ENCODE data around the gene ZC3H15.
"Not testable (repeated sequence)": the region's sequence is repeated elsewhere in the genome, so short reads cannot be mapped to it uniquely, and the experiment has no call there.

ZC3H15 gene

DNA sequence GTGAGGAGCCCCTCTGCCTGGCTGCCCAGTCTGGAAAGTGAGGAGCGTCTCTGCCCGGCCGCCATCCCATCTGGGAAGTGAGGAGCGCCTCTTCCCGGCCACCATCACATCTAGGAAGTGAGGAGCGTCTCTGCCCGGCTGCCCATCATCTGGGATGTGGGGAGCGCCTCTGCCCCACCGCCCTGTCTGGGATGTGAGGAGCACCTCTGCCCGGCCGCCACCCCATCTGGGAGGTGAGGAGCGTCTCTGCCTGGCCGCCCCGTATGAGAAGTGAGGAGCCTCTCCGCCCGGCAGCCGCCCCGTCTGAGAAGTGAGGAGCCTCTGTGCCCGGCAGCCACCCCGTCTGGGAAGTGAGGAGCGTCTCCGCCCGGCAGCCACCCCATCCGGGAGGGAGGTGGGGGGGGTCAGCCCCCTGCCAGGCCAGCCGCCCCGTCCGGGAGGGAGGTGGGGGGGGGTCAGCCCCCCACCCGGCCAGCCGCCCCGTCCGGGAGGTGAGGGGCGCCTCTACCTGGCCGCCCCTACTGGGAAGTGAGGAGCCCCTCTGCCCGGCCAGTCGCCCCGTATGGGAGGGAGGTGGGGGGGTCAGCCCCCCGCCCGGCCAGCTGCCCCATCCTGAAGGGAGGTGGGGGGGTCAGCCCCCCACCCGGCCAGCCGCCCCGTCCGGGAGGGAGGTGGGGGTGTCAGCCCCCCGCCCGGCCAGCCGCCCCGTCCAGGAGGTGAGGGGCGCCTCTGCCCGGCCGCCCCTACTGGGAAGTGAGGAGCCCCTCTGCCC lies 13.2 kb upstream of the ZC3H15 start:
- not testable (repeated sequence) for H3K4me1 Mint-ChIP-seq; ATAC-seq (ENCODE audit: low read depth); H3K9me3 Mint-ChIP-seq; H3K4me3 Mint-ChIP-seq; H3K27ac Mint-ChIP-seq; DNase-seq (ENCODE audit: low spot score in 2 of 2); H3K27me3 Mint-ChIP-seq
- H3K36me3 Mint-ChIP-seq = peaks cover 12% of the 10 kb centered on the region

DNA sequence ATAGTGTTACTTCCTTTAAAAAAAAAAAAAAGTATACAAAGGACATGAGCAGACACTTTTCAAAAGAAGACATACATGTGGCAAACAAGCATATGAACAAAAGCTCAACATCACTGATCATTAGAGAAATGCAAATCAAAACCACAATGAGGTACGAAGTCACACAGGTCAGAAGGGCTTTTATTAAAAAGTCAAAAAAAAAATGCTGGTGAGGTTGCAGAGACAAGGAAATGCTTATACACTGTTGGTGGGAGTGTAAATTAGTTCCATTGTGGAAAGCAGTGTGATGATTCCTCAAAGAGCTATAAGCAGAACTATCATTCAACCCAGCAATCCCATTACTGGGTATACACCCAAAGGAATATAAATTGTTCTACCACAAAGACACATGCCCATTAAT lies 11.8 kb upstream of the ZC3H15 start:
- not testable (repeated sequence) for DNase-seq (ENCODE audit: low spot score in 2 of 2); H3K4me1 Mint-ChIP-seq; H3K27ac Mint-ChIP-seq; H3K4me3 Mint-ChIP-seq; H3K27me3 Mint-ChIP-seq; H3K9me3 Mint-ChIP-seq
- peaks cover 11% of the 10 kb centered on the region for H3K36me3 Mint-ChIP-seq
- peak; percentile 34 for ATAC-seq (ENCODE audit: low read depth)

GRCh38 chr2:186477790-186478189 lies 8.3 kb upstream of the ZC3H15 start:
- ATAC-seq (ENCODE audit: low read depth) (no peak), DNase-seq (ENCODE audit: low spot score in 2 of 2) (no peak)
- peaks cover 8% of the 10 kb centered on the region for H3K4me1 Mint-ChIP-seq
- H3K4me3 Mint-ChIP-seq = no peak overlapping the region
- no peak overlapping the region for H3K27ac Mint-ChIP-seq
- H3K9me3 Mint-ChIP-seq = no peaks in the 10 kb centered on the region
- no peaks in the 10 kb centered on the region for H3K27me3 Mint-ChIP-seq
- H3K36me3 Mint-ChIP-seq = peaks cover 9% of the 10 kb centered on the region

- no peak overlapping the region for H3K4me3 Mint-ChIP-seq
Measured at GRCh38 chr2:186480991-186481390, 5.1 kb upstream of the ZC3H15 start.

GRCh38 chr2:186484062-186484735 lies 1.9 kb upstream of the ZC3H15 start:
- DNase-seq (ENCODE audit: low spot score in 2 of 2) (no peak), ATAC-seq (ENCODE audit: low read depth) (no peak)
- Mint-ChIP-seq H3K27ac (peak overlapping the region; percentile 99), H3K4me1 (peaks cover 31% of the 10 kb centered on the region), H3K9me3 (no peaks in the 10 kb centered on the region), H3K27me3 (no peaks in the 10 kb centered on the region), H3K36me3 (peaks cover 5% of the 10 kb centered on the region), H3K4me3 (peak overlapping the region; percentile 64)

More at GRCh38 chr2:186480991-186481390, 5.1 kb upstream of the ZC3H15 start:
- ATAC-seq (ENCODE audit: low read depth) = no peak
- Mint-ChIP-seq H3K9me3 (no peaks in the 10 kb centered on the region), H3K27ac (no peak overlapping the region), H3K27me3 (no peaks in the 10 kb centered on the region), H3K36me3 (peaks cover 4% of the 10 kb centered on the region), H3K4me1 (peaks cover 17% of the 10 kb centered on the region)
- DNase-seq (ENCODE audit: low spot score in 2 of 2) = no peak

DNA sequence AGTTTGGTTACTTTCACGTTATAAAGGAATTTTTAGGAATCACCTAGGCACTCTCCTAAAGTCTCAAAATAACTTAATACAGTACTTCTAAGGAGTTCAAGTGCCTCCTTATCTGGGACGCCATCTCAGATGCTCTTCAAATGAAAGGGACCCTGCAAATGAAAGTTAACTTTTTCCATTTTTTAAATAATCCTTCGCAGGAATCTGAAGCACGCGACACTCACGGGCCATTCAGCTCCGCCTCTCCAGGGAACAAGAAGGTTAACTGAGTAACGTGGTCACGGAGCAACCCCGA lies 537 bp upstream of the ZC3H15 start:
- Mint-ChIP-seq H3K27me3 (no peaks in the 10 kb centered on the region), H3K9me3 (no peaks in the 10 kb centered on the region), H3K27ac (peak overlapping the region; percentile 99), H3K4me3 (peak overlapping the region; percentile 99), H3K4me1 (peaks cover 39% of the 10 kb centered on the region), H3K36me3 (peaks cover 8% of the 10 kb centered on the region)
- DNase-seq (ENCODE audit: low spot score in 2 of 2) (no peak), ATAC-seq (ENCODE audit: low read depth) (no peak)

GRCh38 chr2:186486651-186487647 lies 889 bp downstream of the ZC3H15 start:
- peak in 1 of 2 donors; percentile 65 for DNase-seq (ENCODE audit: low spot score in 2 of 2)
- peaks cover 50% of the 10 kb centered on the region for H3K4me1 Mint-ChIP-seq
- peak overlapping the region; percentile 99 for H3K4me3 Mint-ChIP-seq
- H3K27me3 Mint-ChIP-seq = no peaks in the 10 kb centered on the region
- H3K27ac Mint-ChIP-seq = peak overlapping the region; percentile 99
- ATAC-seq (ENCODE audit: low read depth) = no peak
- H3K9me3 Mint-ChIP-seq = no peaks in the 10 kb centered on the region
- peaks cover 5% of the 10 kb centered on the region for H3K36me3 Mint-ChIP-seq

DNA sequence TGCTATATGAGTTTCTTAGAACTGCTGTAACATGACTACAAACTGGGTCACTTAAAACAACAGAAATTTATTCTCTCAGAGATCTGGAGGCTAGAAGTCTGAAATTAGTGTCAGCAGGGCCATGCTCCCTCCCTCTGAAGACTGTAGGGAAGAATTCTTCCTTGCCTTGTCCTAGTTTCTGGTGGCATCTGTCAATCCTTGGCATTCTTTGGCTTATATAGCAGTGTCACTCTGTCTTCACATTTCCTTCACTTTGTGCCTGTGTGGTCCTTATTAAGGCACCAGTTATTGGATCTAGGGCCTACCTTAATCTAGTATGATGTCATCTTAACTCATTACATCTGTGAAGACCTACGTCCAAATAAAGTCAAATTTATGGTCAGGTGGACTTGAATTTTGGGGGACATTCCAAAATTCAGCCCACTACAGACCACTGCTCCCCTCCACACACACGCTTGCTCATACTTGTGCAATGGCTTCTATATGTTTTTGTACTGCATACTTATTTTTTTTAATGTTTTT lies 7.6 kb downstream of the ZC3H15 start:
- peaks cover 43% of the 10 kb centered on the region for H3K4me1 Mint-ChIP-seq
- H3K36me3 Mint-ChIP-seq = peaks cover 14% of the 10 kb centered on the region
- H3K27ac Mint-ChIP-seq = peak overlapping the region; percentile 79
- no peaks in the 10 kb centered on the region for H3K27me3 Mint-ChIP-seq
- H3K4me3 Mint-ChIP-seq = peak overlapping the region; percentile 3
- ATAC-seq (ENCODE audit: low read depth) (no peak), DNase-seq (ENCODE audit: low spot score in 2 of 2) (no peak)
- H3K9me3 Mint-ChIP-seq = no peaks in the 10 kb centered on the region

- Mint-ChIP-seq H3K27me3 (no peaks in the 10 kb centered on the region), H3K4me1 (peaks cover 29% of the 10 kb centered on the region), H3K4me3 (no peak overlapping the region), H3K36me3 (peaks cover 17% of the 10 kb centered on the region), H3K9me3 (no peaks in the 10 kb centered on the region), H3K27ac (no peak overlapping the region)
- ATAC-seq (ENCODE audit: low read depth) (no peak), DNase-seq (ENCODE audit: low spot score in 2 of 2) (no peak)
Measured at GRCh38 chr2:186496401-186496800, 10.3 kb downstream of the ZC3H15 start.

DNA sequence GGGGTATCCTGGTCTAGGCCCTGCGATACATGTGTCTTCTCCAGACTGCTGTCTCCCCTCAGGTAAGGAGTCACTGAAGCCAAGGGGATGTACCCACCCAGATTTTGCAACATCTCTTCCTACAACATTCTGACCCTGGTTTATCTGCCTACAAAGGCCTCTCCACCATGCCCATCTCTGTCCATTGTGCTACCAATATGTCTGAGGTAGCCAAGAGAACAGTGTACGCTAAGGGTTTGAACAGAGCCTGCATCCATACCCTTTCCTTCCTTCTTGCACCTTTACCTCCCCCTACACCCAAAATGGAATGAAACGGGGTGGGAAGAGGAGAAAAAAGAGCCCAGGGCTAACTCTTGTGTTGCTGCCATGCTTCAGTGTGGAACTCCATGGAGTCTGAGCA lies 11.9 kb downstream of the ZC3H15 start:
- ATAC-seq (ENCODE audit: low read depth) (no peak), DNase-seq (ENCODE audit: low spot score in 2 of 2) (no peak)
- Mint-ChIP-seq H3K27ac (no peak overlapping the region), H3K36me3 (peaks cover 22% of the 10 kb centered on the region), H3K4me1 (peaks cover 19% of the 10 kb centered on the region), H3K4me3 (no peak overlapping the region), H3K9me3 (no peaks in the 10 kb centered on the region), H3K27me3 (no peaks in the 10 kb centered on the region)

GRCh38 chr2:186498834-186499233 lies 12.8 kb downstream of the ZC3H15 start:
- Mint-ChIP-seq H3K4me3 (no peak overlapping the region), H3K36me3 (peaks cover 22% of the 10 kb centered on the region), H3K27me3 (no peaks in the 10 kb centered on the region), H3K27ac (no peak overlapping the region), H3K4me1 (peaks cover 15% of the 10 kb centered on the region), H3K9me3 (no peaks in the 10 kb centered on the region)
- no peak for ATAC-seq (ENCODE audit: low read depth)
- DNase-seq (ENCODE audit: low spot score in 2 of 2) = no peak

DNA sequence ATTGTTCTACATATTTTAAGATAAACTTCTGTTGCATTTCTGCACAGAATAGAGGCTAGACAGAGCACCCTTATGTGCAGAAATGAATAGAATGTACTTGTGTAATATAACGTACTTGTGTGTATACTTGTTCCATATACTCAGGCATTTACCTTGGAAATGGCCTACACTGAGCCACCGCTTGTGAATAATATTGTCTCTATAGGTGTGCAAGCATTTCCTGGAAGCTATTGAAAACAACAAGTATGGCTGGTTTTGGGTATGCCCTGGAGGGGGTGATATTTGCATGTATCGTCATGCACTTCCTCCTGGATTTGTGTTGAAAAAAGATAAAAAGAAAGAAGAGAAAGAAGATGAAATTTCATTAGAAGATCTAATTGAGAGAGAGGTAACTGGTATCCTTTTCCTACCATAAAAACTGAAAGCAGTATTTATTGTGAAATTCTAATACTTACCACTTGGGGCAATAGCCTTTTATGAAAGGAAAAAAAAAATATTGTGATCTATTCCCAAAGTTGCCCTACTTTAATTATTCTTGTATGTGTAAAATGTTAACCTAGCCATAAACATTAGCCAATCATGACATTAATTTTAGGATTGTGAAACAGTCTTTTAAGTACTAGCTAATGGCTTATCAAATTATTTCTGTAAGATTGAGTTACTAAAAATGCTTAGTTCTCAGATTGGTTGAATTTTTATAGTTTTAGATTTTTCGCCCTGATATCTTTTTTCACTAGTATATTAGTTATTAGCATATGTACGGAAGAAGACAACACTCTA lies 18.0 kb downstream of the ZC3H15 start:
- Mint-ChIP-seq H3K4me3 (no peak overlapping the region), H3K27me3 (no peaks in the 10 kb centered on the region), H3K4me1 (peaks cover 5% of the 10 kb centered on the region), H3K27ac (no peak overlapping the region), H3K36me3 (peaks cover 30% of the 10 kb centered on the region), H3K9me3 (no peaks in the 10 kb centered on the region)
- DNase-seq (ENCODE audit: low spot score in 2 of 2) (no peak), ATAC-seq (ENCODE audit: low read depth) (peak; percentile 27)

DNA sequence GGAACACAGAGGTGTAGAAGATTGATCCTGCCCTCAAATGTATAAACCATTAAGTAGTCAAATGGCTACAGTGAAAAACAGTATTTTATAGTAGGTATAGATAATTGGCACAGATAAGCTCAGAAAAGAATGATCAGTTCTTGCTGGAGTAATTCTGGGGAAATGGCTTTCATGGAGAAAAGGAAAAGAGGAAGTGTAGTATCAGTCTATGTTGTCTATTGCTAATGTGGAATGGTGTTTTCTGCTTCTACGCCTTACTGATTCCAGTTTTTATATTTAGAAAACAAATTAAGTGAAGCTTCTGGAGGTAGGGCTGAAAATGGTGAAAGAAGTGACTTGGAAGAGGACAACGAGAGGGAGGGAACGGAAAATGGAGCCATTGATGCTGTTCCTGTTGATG lies 22.2 kb downstream of the ZC3H15 start:
- Mint-ChIP-seq H3K4me3 (no peak overlapping the region), H3K9me3 (no peaks in the 10 kb centered on the region), H3K36me3 (peaks cover 23% of the 10 kb centered on the region), H3K27ac (no peak overlapping the region), H3K4me1 (peaks cover 2% of the 10 kb centered on the region), H3K27me3 (no peaks in the 10 kb centered on the region)
- ATAC-seq (ENCODE audit: low read depth) (no peak), DNase-seq (ENCODE audit: low spot score in 2 of 2) (no peak)

Measured in memory B cell (primary cell).